ENCODE results near the gene HLF.

The HLF gene

GRCh38 chr17:55334285-55334684 is 69.5 kb downstream of the HLF start:
- no peak for DNase-seq

GRCh38 chr17:55334881-55335540 is 70.3 kb downstream of the HLF start:
- DNase-seq, result no peak

- no peak for DNase-seq
These were observed 70.9 kb downstream of the HLF start for GRCh38 chr17:55335625-55336024.

- DNase-seq, result no peak
These were observed 71.7 kb downstream of the HLF start for GRCh38 chr17:55336426-55336825.

GRCh38 chr17:55340176-55340575 is 75.4 kb downstream of the HLF start:
- no peak for DNase-seq

GRCh38 chr17:55340686-55341085 is 75.9 kb downstream of the HLF start:
- DNase-seq, result no peak

GRCh38 chr17:55341432-55341831 is 76.7 kb downstream of the HLF start:
- DNase-seq, result no peak

GRCh38 chr17:55342800-55343585 is 78.2 kb downstream of the HLF start:
- no peak for DNase-seq

GRCh38 chr17:55343900-55344513 is 79.2 kb downstream of the HLF start:
- no peak for DNase-seq

GRCh38 chr17:55344514-55344997 is 79.8 kb downstream of the HLF start:
- no peak for DNase-seq

- no peak for DNase-seq
These were observed 80.4 kb downstream of the HLF start for GRCh38 chr17:55345132-55345531.

GRCh38 chr17:55346658-55347057 is 81.9 kb downstream of the HLF start:
- DNase-seq, result no peak

- no peak for DNase-seq
These were observed 82.6 kb downstream of the HLF start for GRCh38 chr17:55347341-55347740.

GRCh38 chr17:55348749-55349354 is 84.1 kb downstream of the HLF start:
- DNase-seq, result no peak

GRCh38 chr17:55350825-55351205 is 86.1 kb downstream of the HLF start:
- DNase-seq, result no peak

GRCh38 chr17:55351226-55351625 is 86.5 kb downstream of the HLF start:
- peak; percentile 53 for DNase-seq

GRCh38 chr17:55354010-55354409 is 89.2 kb downstream of the HLF start:
- no peak for DNase-seq

GRCh38 chr17:55354941-55355340 is 90.2 kb downstream of the HLF start:
- no peak for DNase-seq

- peak; percentile 39 for DNase-seq
These were observed 91.9 kb downstream of the HLF start for GRCh38 chr17:55356434-55357328.

GRCh38 chr17:55360971-55361370 is 96.2 kb downstream of the HLF start:
- DNase-seq, result no peak

- DNase-seq, result no peak
These were observed 98.3 kb downstream of the HLF start for GRCh38 chr17:55363033-55363432.

GRCh38 chr17:55366020-55366481 is 101.3 kb downstream of the HLF start:
- no peak for DNase-seq
